ENCODE results near the gene CTXN2.

The CTXN2 gene

DNA sequence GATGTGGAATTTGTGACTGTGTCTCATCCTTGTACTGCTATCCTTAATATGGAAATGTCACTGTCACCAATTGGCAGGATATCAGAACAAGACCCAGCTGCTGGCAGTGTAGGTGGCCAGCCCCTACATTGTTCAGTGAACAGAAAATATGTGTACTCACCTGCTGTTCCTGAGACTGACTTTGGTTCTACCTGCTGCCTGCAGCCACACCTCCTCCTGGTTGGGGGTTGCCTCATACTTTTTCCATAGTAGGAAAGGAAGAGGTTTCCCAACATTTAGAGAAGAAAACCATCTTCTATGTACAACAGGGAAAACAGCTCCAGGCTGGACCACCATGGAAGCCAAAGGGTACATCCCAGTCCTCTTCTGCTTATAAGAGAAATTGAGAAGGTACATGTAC, 50.5 kb downstream of the CTXN2 start:
- Histone ChIP-seq H3K27ac (no peak overlapping the region), H3K4me3 (no peak overlapping the region)

DNA sequence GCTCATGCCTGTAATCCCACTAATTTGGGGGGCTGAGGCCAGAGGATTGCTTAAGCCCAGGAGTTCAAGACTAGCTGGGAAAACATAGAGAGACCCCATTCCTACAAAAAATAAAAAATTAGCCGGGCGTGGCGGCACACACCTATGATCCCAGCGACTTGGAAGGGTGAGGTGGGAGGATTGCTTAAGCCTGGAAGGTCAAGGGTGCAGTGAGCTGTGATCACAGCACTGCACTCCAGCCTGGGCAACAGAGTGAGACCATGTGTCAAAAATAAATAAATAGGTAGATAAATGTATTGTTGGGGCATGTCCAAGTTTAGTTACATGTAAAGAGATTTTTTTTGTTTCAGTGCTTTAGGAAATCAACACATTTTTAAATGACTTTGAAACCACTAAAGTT, 51.1 kb downstream of the CTXN2 start:
- Histone ChIP-seq H3K27ac (no peak overlapping the region), H3K4me3 (no peak overlapping the region)
- no peak for DNase-seq (ENCODE audit: low spot score)
- TF ChIP-seq, protein P1, sequence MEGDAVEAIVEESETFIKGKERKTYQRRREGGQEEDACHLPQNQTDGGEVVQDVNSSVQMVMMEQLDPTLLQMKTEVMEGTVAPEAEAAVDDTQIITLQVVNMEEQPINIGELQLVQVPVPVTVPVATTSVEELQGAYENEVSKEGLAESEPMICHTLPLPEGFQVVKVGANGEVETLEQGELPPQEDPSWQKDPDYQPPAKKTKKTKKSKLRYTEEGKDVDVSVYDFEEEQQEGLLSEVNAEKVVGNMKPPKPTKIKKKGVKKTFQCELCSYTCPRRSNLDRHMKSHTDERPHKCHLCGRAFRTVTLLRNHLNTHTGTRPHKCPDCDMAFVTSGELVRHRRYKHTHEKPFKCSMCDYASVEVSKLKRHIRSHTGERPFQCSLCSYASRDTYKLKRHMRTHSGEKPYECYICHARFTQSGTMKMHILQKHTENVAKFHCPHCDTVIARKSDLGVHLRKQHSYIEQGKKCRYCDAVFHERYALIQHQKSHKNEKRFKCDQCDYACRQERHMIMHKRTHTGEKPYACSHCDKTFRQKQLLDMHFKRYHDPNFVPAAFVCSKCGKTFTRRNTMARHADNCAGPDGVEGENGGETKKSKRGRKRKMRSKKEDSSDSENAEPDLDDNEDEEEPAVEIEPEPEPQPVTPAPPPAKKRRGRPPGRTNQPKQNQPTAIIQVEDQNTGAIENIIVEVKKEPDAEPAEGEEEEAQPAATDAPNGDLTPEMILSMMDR (IDR thresholded peaks at IDR 0.05): no peak

More for the DNA sequence above, 50.5 kb downstream of the CTXN2 start:
- DNase-seq (ENCODE audit: low spot score): no peak
- TF ChIP-seq, protein P1 (IDR thresholded peaks at IDR 0.05): no peak

DNA sequence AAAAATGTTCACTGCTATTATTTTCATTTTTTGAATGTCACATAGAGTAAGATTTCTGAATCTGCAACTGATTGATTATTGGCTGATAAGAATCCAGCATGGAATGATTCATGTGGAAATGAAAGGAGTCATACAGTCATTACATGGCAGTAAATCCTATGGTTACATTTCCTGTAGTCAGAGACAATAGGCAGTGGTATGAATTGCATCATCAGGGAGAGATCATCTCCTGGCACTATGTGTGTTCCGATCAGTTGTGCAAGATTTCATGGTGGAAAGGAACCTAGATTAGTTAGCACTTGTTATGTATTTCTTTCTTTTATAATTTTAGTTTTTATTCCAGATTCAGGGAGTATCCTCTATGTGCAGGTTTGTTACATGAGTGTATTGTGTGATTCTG, 53.5 kb downstream of the CTXN2 start:
- TF ChIP-seq, protein P1 (IDR thresholded peaks at IDR 0.05): no peak
- Histone ChIP-seq H3K27ac (no peak overlapping the region), H3K4me3 (no peak overlapping the region)
- DNase-seq (ENCODE audit: low spot score): no peak

DNA sequence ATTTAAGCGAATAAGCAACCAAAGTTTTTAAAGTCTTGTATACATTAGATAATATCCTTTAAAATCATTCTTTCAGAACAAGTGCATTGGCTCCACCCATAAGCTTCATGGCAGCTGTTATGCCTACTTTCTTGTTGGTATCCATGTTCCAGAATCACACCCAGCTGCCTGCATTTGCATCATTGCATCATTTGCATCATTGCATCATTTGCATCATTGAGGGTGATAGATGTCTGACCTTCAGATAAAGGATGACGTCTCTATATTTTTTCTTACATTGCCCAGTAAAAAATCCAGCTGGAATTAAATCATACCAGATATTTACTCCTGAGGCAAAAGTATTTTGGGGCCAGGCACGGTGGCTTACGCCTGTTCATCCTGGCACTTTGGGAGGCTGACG, 56.9 kb downstream of the CTXN2 start:
- Histone ChIP-seq H3K27ac (no peak overlapping the region), H3K4me3 (no peak overlapping the region)
- no peak for DNase-seq (ENCODE audit: low spot score)
- TF ChIP-seq, protein P1 (IDR thresholded peaks at IDR 0.05): no peak

DNA sequence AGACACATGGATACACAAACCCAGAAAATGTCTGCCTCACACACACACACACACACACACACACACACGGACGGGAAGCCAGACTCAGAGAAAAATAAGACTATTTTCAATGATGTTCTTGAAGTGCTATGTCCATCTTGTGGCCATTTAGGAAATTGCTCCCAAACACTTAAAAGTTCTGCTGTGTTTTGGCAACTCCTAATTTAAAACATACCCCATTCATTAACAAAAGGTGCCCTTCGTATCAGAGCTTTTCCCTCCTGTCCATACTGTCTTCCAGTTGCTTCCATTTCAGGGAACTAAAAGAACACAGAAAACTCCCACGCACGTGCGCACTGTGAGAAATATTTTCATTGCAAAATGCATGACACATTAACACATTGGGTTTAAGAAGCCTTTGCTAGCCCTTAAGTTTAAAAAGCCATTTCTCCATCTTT, 59.2 kb downstream of the CTXN2 start:
- TF ChIP-seq, protein P1 (IDR thresholded peaks at IDR 0.05): peak; percentile 34
- no peak for DNase-seq (ENCODE audit: low spot score)
- no peak overlapping the region for H3K27ac ChIP-seq
- H3K4me3 ChIP-seq: no peak overlapping the region

DNA sequence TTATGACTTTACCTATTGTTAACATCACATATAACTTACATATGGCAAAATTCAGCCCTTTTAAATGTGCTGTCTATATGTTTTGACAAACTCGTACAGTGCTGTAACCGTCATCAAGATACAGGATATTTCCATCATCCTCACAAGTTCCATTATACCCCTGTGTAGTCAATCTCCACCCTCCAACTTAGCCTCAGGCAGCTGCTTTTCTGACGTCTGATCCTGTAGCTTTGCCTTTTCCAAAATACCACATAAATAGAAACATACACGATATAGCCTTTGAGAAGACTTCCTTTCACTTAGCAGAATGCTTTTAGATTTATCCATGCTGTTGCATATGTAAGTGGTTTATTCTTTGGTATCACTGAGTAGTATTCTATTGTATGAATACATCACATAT, 61.7 kb downstream of the CTXN2 start:
- Histone ChIP-seq H3K27ac (no peak overlapping the region), H3K4me3 (no peak overlapping the region)
- TF ChIP-seq, protein P1 (IDR thresholded peaks at IDR 0.05): no peak
- no peak for DNase-seq (ENCODE audit: low spot score)
